Stimulated activated CD4-positive, alpha-beta T cell treated with anti-CD3 and anti-CD28 coated beads, Interleukin-1b, Interleukin-23, amount 100 ng/mL, for 48 hours (primary cell): ENCODE measurements around the gene VSTM2L.
A peak's percentile ranks its signal among the peaks of the same experiment; 100 is the strongest.

ENCODE experiments used
- DNase-seq: peaks from one replicate; pipeline ENCODE4 v3.0.0-alpha.2; 2020

The VSTM2L gene

GRCh38 chr20:37901654-37902503 is 1.0 kb upstream of the VSTM2L start:
- DNase-seq: no peak

GRCh38 chr20:37903317-37904007 is 535 bp downstream of the VSTM2L start:
- no peak for DNase-seq

- DNase-seq: no peak
These were observed 1.2 kb downstream of the VSTM2L start for GRCh38 chr20:37904008-37904642.

GRCh38 chr20:37904845-37905373 is 2.0 kb downstream of the VSTM2L start:
- no peak for DNase-seq

- DNase-seq: no peak
These were observed 3.0 kb downstream of the VSTM2L start for GRCh38 chr20:37905671-37906613.

GRCh38 chr20:37907330-37907676 is 4.4 kb downstream of the VSTM2L start:
- DNase-seq: no peak

GRCh38 chr20:37907677-37908401 is 4.9 kb downstream of the VSTM2L start:
- no peak for DNase-seq

- no peak for DNase-seq
These were observed 8.3 kb downstream of the VSTM2L start for GRCh38 chr20:37911261-37911660.

- DNase-seq: no peak
These were observed 8.9 kb downstream of the VSTM2L start for GRCh38 chr20:37911838-37912281.

- DNase-seq: no peak
These were observed 9.9 kb downstream of the VSTM2L start for GRCh38 chr20:37912874-37913273.

GRCh38 chr20:37913567-37914366 is 10.8 kb downstream of the VSTM2L start:
- no peak for DNase-seq

- no peak for DNase-seq
These were observed 11.4 kb downstream of the VSTM2L start for GRCh38 chr20:37914367-37914671.

GRCh38 chr20:37914672-37915433 is 11.9 kb downstream of the VSTM2L start:
- no peak for DNase-seq

GRCh38 chr20:37915434-37915787 is 12.5 kb downstream of the VSTM2L start:
- DNase-seq: no peak

- no peak for DNase-seq
These were observed 13.1 kb downstream of the VSTM2L start for GRCh38 chr20:37915800-37916570.

- no peak for DNase-seq
These were observed 14.5 kb downstream of the VSTM2L start for GRCh38 chr20:37917461-37917860.

- DNase-seq: no peak
These were observed 15.1 kb downstream of the VSTM2L start for GRCh38 chr20:37918035-37918434.

GRCh38 chr20:37919389-37920040 is 16.6 kb downstream of the VSTM2L start:
- no peak for DNase-seq

- DNase-seq: peak; percentile 28
These were observed 17.3 kb downstream of the VSTM2L start for GRCh38 chr20:37920270-37920669.
